Measurements from ENCODE around the gene C1S.
A peak's percentile ranks its signal among the peaks of the same experiment; 100 is the strongest.

The C1S gene

GRCh38 chr12:7015555-7016370 lies 44.8 kb upstream of the C1S start:
- no peaks in the 10 kb centered on the region for H3K36me3 ChIP-seq (ENCODE audit: insufficient read depth)
- no peak overlapping the region for H3K4me3 ChIP-seq (IDR thresholded peaks at IDR 0.05; ENCODE audit: insufficient read depth, low read depth, low read length)
- H4K20me1 ChIP-seq (ENCODE audit: insufficient read depth), result no peaks in the 10 kb centered on the region
- TF ChIP-seq CTCF (conservative IDR thresholded peaks at IDR 0.05; ENCODE audit: low read depth, low read length), result no peak
- H3K79me2 ChIP-seq (ENCODE audit: insufficient read depth, low read depth), result no peaks in the 10 kb centered on the region; the same call in 1 of the 2 replicates
- H3K9ac ChIP-seq, result no peak overlapping the region
- H3K27me3 ChIP-seq (ENCODE audit: insufficient read depth, low read depth), result no peaks in the 10 kb centered on the region
- H3K27ac ChIP-seq, result no peak overlapping the region
- H3K4me2 ChIP-seq, result no peak overlapping the region
- no peak overlapping the region for H2AFZ ChIP-seq (ENCODE audit: low read depth)
- peaks cover 22% of the 10 kb centered on the region for H3K4me1 ChIP-seq (ENCODE audit: low read depth, poor library complexity, severe bottlenecking)

GRCh38 chr12:7016958-7017571 lies 43.5 kb upstream of the C1S start:
- no peaks in the 10 kb centered on the region for H3K36me3 ChIP-seq (ENCODE audit: insufficient read depth)
- no peak for TF ChIP-seq CTCF (conservative IDR thresholded peaks at IDR 0.05; ENCODE audit: low read depth, low read length)
- H3K9ac ChIP-seq, result no peak overlapping the region
- peaks cover 22% of the 10 kb centered on the region for H3K4me1 ChIP-seq (ENCODE audit: low read depth, poor library complexity, severe bottlenecking)
- H3K4me3 ChIP-seq (IDR thresholded peaks at IDR 0.05; ENCODE audit: insufficient read depth, low read depth, low read length), result no peak overlapping the region
- no peaks in the 10 kb centered on the region; the same call in 1 of the 2 replicates for H3K79me2 ChIP-seq (ENCODE audit: insufficient read depth, low read depth)
- H3K4me2 ChIP-seq, result peak overlapping the region; percentile 43
- no peaks in the 10 kb centered on the region for H3K27me3 ChIP-seq (ENCODE audit: insufficient read depth, low read depth)
- no peak overlapping the region for H2AFZ ChIP-seq (ENCODE audit: low read depth)
- H3K27ac ChIP-seq, result no peak overlapping the region
- no peaks in the 10 kb centered on the region for H4K20me1 ChIP-seq (ENCODE audit: insufficient read depth)

GRCh38 chr12:7017870-7018349 lies 42.6 kb upstream of the C1S start:
- Histone ChIP-seq H3K79me2 (ENCODE audit: insufficient read depth, low read depth) (no peaks in the 10 kb centered on the region; the same call in 1 of the 2 replicates), H3K27ac (peak overlapping the region; percentile 60; the same call in 1 of the 2 replicates), H2AFZ (ENCODE audit: low read depth) (peak overlapping the region; percentile 82), H3K27me3 (ENCODE audit: insufficient read depth, low read depth) (no peaks in the 10 kb centered on the region), H4K20me1 (ENCODE audit: insufficient read depth) (no peaks in the 10 kb centered on the region), H3K36me3 (ENCODE audit: insufficient read depth) (no peaks in the 10 kb centered on the region), H3K4me3 (IDR thresholded peaks at IDR 0.05; ENCODE audit: insufficient read depth, low read depth, low read length) (no peak overlapping the region), H3K4me2 (peak overlapping the region; percentile 43), H3K9ac (peak overlapping the region; percentile 51), H3K4me1 (ENCODE audit: low read depth, poor library complexity, severe bottlenecking) (peaks cover 22% of the 10 kb centered on the region)
- no peak for TF ChIP-seq CTCF (conservative IDR thresholded peaks at IDR 0.05; ENCODE audit: low read depth, low read length)

- no peaks in the 10 kb centered on the region for H4K20me1 ChIP-seq (ENCODE audit: insufficient read depth)
- H3K79me2 ChIP-seq (ENCODE audit: insufficient read depth, low read depth), result no peaks in the 10 kb centered on the region; the same call in 1 of the 2 replicates
- peak within 1 kb of the TSS; percentile 82 for H2AFZ ChIP-seq (ENCODE audit: low read depth)
- no peak within 1 kb of the TSS for H3K4me3 ChIP-seq (IDR thresholded peaks at IDR 0.05; ENCODE audit: insufficient read depth, low read depth, low read length)
- H3K4me2 ChIP-seq, result peak within 1 kb of the TSS; percentile 68
- H3K27ac ChIP-seq, result peak within 1 kb of the TSS; percentile 60
- peak within 1 kb of the TSS; percentile 51 for H3K9ac ChIP-seq
- H3K36me3 ChIP-seq (ENCODE audit: insufficient read depth), result no peaks in the 10 kb centered on the region
- H3K4me1 ChIP-seq (ENCODE audit: low read depth, poor library complexity, severe bottlenecking), result peaks cover 22% of the 10 kb centered on the region
- TF ChIP-seq CTCF (conservative IDR thresholded peaks at IDR 0.05; ENCODE audit: low read depth, low read length), result peak; percentile 55
- H3K27me3 ChIP-seq (ENCODE audit: insufficient read depth, low read depth), result no peaks in the 10 kb centered on the region
Observed at GRCh38 chr12:7018350-7019042, 42.0 kb upstream of the C1S start, which contains the start of gene LPCAT3. TSS of gene LPCAT3 (minus strand) at chr12:7018476. CDS start at chr12:7018424, 52 bp downstream.

All from KMS-11 (cell line).